Measurements from ENCODE around the gene AKR1E2. TPM values are rescaled to one million over a fixed set of nuclear protein-coding genes. Genes with fewer than 3 reads are reported as not detected.

The AKR1E2 gene
- total and polyA plus RNA-seq, 9 of the 15 experiments (the other 6 are each of a cell fraction or from before 2014, with no cell fraction given): 4.2 to 16.6 (median 9.8) TPM

DNA sequence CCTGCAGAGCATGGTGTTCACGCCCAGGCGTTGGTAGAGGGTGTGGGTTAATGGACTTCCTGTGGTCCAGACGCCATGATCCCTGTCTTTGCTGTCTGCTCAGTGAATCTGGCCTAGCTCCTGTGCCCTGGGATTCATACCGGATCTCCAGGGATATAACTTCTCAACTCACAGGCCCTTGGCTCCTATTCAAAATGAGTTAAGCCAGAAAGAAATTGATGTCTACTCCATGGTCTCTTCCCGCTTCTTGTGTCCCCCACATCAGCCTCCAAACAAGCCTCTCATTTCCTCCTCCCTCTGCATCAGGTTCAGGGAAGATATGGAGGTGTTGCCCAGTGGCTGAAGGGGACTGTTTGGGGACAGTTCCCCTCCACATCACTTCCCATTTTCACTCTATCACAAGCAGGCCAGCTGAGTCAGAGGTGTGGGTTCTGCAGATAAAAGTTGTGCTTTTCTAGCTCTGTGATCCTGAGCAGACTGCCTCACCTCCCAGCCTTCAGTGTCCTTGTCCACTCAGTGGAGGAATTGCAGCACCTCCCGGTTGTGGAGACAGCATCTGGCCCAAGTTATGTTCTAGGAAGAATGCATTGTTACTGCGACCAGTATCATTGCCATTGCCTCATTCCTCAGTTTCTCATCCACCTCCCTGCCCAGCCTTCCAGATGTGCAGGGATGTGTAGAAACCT, 22.5 kb downstream of the AKR1E2 start (continued):
- TF ChIP-seq, protein P1, sequence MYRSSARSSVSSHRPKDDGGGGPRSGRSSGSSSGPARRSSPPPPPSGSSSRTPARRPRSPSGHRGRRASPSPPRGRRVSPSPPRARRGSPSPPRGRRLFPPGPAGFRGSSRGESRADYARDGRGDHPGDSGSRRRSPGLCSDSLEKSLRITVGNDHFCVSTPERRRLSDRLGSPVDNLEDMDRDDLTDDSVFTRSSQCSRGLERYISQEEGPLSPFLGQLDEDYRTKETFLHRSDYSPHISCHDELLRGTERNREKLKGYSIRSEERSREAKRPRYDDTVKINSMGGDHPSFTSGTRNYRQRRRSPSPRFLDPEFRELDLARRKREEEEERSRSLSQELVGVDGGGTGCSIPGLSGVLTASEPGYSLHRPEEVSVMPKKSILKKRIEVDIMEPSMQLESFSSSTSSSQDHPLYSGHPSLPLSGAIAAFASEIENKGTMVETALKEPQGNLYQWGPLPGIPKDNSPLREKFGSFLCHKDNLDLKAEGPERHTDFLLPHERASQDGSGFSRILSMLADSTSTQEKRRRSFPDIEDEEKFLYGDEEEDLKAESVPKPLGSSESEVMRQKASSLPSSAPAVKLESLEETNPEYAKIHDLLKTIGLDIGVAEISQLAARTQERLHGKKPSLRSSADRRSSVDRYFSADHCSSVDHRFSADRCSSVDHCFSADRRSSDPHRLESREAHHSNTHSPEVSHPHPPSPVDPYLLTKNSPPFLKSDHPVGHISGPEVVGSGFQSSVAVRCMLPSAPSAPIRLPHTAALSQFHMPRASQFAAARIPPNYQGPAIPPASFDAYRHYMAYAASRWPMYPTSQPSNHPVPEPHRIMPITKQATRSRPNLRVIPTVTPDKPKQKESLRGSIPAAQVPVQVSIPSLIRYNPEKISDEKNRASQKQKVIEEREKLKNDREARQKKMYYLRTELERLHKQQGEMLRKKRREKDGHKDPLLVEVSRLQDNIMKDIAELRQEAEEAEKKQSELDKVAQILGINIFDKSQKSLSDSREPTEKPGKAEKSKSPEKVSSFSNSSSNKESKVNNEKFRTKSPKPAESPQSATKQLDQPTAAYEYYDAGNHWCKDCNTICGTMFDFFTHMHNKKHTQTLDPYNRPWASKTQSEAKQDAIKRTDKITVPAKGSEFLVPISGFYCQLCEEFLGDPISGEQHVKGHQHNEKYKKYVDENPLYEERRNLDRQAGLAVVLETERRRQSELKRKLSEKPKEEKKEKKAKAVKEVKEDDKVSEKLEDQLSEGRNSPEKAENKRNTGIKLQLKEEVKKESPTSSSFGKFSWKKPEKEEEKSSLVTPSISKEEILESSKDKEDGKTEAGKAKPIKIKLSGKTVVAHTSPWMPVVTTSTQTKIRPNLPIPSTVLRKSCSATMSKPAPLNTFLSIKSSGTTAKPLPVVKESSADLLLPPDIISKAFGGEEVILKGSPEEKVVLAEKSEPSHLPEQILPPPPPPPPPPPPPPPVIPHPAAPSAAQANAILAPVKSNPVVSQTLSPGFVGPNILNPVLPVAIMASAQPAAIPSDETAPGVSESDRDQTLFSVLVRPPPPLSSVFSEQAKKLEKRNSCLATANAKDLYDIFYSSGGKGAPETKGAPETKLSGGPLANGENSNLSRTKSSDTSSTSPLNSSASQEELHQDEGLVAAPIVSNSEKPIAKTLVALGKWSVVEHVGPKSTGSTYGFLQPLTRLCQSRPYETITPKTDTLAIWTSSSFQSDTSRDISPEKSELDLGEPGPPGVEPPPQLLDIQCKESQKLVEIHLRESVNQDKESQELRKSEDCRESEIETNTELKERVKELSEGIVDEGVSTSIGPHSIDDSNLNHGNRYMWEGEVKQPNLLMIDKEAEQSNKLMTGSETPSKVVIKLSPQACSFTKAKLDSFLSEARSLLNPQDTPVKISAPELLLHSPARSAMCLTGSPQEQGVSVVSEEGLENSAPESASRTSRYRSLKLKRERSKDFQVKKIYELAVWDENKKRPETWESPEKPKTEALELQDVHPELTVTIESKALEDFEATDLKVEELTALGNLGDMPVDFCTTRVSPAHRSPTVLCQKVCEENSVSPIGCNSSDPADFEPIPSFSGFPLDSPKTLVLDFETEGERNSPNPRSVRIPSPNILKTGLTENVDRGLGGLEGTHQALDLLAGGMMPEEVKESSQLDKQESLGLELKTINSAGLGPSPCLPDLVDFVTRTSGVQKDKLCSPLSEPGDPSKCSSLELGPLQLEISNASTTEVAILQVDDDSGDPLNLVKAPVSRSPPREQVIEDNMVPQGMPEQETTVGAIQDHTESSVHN (IDR thresholded peaks at IDR 0.05; ENCODE audit: borderline replicate concordance in 1 of 2, low read depth in 1 of 2): no peak
- TF ChIP-seq POLR3G (IDR thresholded peaks at IDR 0.05; ENCODE audit: extremely low read depth, insufficient read length, insufficient replicate concordance) (no peak), NRF1 (conservative IDR thresholded peaks at IDR 0.05 in 1 of 2, IDR thresholded peaks at IDR 0.05 in 1 of 2) (peak in 1 of 2 experiments; percentile 32; a peak in 1 of 4 replicates), HDAC3 (IDR thresholded peaks at IDR 0.05; ENCODE audit: borderline replicate concordance, partially characterized antibody) (peak; percentile 46), C11orf30 (IDR thresholded peaks at IDR 0.05; ENCODE audit: low read depth) (peak; percentile 71; the same call in 1 of the 2 replicates), SAFB (IDR thresholded peaks at IDR 0.05; ENCODE audit: borderline replicate concordance, low read depth, low read length) (no peak), GTF2E2 (tag; IDR thresholded peaks at IDR 0.05) (peak; percentile 95), FOXK1 (CRISPR knock-in tag; IDR thresholded peaks at IDR 0.05; ENCODE audit: borderline replicate concordance) (no peak), SRSF3 (IDR thresholded peaks at IDR 0.05; ENCODE audit: insufficient read depth, low read length) (no peak), MTA3 (IDR thresholded peaks at IDR 0.05; ENCODE audit: borderline replicate concordance) (peak; percentile 77; the same call in 1 of the 2 replicates), ZNF76 (CRISPR knock-in tag; IDR thresholded peaks at IDR 0.05; ENCODE audit: borderline replicate concordance) (no peak), SAFB2 (IDR thresholded peaks at IDR 0.05; ENCODE audit: borderline replicate concordance, low read depth, low read length, severe bottlenecking) (no peak), HNRNPUL1 (IDR thresholded peaks at IDR 0.05; ENCODE audit: low read length) (no peak), ZNF408 (CRISPR knock-in tag; IDR thresholded peaks at IDR 0.05; ENCODE audit: low read depth) (no peak)
- TF ChIP-seq, protein P2, sequence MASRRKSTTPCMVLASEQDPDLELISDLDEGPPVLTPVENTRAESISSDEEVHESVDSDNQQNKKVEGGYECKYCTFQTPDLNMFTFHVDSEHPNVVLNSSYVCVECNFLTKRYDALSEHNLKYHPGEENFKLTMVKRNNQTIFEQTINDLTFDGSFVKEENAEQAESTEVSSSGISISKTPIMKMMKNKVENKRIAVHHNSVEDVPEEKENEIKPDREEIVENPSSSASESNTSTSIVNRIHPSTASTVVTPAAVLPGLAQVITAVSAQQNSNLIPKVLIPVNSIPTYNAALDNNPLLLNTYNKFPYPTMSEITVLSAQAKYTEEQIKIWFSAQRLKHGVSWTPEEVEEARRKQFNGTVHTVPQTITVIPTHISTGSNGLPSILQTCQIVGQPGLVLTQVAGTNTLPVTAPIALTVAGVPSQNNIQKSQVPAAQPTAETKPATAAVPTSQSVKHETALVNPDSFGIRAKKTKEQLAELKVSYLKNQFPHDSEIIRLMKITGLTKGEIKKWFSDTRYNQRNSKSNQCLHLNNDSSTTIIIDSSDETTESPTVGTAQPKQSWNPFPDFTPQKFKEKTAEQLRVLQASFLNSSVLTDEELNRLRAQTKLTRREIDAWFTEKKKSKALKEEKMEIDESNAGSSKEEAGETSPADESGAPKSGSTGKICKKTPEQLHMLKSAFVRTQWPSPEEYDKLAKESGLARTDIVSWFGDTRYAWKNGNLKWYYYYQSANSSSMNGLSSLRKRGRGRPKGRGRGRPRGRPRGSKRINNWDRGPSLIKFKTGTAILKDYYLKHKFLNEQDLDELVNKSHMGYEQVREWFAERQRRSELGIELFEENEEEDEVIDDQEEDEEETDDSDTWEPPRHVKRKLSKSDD (conservative IDR thresholded peaks at IDR 0.05; ENCODE audit: low read length): no peak
